ENCODE measurements around the gene CNGA2. TPM values are rescaled to one million over a fixed set of nuclear protein-coding genes. Genes with fewer than 3 reads are reported as not detected.

CNGA2 gene
- polyA plus RNA-seq, 3 donors = not detected

- Histone ChIP-seq H3K79me2 (ENCODE audit: insufficient read depth, low read length) (no peaks in the 10 kb centered on the region), H3K27ac (ENCODE audit: low read depth in 1 of 2, low read length in 2 of 2) (no peak overlapping the region), H3K4me1 (ENCODE audit: control insufficient read depth in 1 of 2, insufficient read depth in 2 of 2, low read length in 2 of 2) (no peaks in the 10 kb centered on the region), H3K4me3 (replicated peaks in 1 of 3; ENCODE audit: low read depth in 2 of 3, low read length in 3 of 3) (no peak overlapping the region), H3K9me3 (replicated peaks in 1 of 2; ENCODE audit: control insufficient read depth in 1 of 2, insufficient read depth in 1 of 2, low read length in 2 of 2) (no peaks in the 10 kb centered on the region), H3K4me2 (replicated peaks; ENCODE audit: extremely low read depth, low read length, poor library complexity, severe bottlenecking) (no peak overlapping the region), H3K9ac (ENCODE audit: insufficient read depth, low read length, poor library complexity, severe bottlenecking) (no peak overlapping the region), H3K27me3 (ENCODE audit: control insufficient read depth in 2 of 2, insufficient read depth in 2 of 2, low read length in 2 of 2) (peaks cover 0 to 1% of the 10 kb centered on the region in 2 donors), H3K36me3 (replicated peaks in 1 of 2; ENCODE audit: control insufficient read depth in 1 of 2, insufficient read depth in 2 of 2, low read length in 2 of 2) (no peaks in the 10 kb centered on the region), H4K20me1 (ENCODE audit: insufficient read depth, low read length) (no peaks in the 10 kb centered on the region), H2AFZ (ENCODE audit: insufficient read depth, low read depth, low read length, poor library complexity, severe bottlenecking) (no peak overlapping the region)
- Mint-ChIP-seq H3K4me1 (no peaks in the 10 kb centered on the region), H3K4me3 (no peak overlapping the region), H3K27ac (no peak overlapping the region), H3K36me3 (no peaks in the 10 kb centered on the region), H3K9me3 (peaks cover 0 to 9% (median 0%) of the 10 kb centered on the region in 7 donors), H3K27me3 (ENCODE audit: low read depth in 3 of 3) (peaks cover 2 to 7% (median 3%) of the 10 kb centered on the region in 3 donors)
- no CpG with 5 or more reads among the region's 4 CpGs for WGBS (ENCODE audit: insufficient coverage)
- DNase-seq = no peak
- intact Hi-C loops (cut with micrococcal nuclease) = no loop called here
- no peak for TF ChIP-seq CTCF (IDR thresholded peaks at IDR 0.05)
Observed at GRCh38 chrX:151701071-151701470, 33.5 kb upstream of the CNGA2 start.

- H2AFZ ChIP-seq (ENCODE audit: insufficient read depth, low read depth, low read length, poor library complexity, severe bottlenecking) = no peak overlapping the region
- no peak for TF ChIP-seq CTCF (IDR thresholded peaks at IDR 0.05)
- intact Hi-C loops (cut with micrococcal nuclease) = no loop called here
- no peaks in the 10 kb centered on the region for H3K4me1 ChIP-seq (ENCODE audit: control insufficient read depth in 1 of 2, insufficient read depth in 2 of 2, low read length in 2 of 2)
- no peaks in the 10 kb centered on the region for H3K79me2 ChIP-seq (ENCODE audit: insufficient read depth, low read length)
- H3K27me3 ChIP-seq (ENCODE audit: control insufficient read depth in 2 of 2, insufficient read depth in 2 of 2, low read length in 2 of 2) = no peaks in the 10 kb centered on the region
- H3K36me3 ChIP-seq (replicated peaks in 1 of 2; ENCODE audit: control insufficient read depth in 1 of 2, insufficient read depth in 2 of 2, low read length in 2 of 2) = no peaks in the 10 kb centered on the region
- Mint-ChIP-seq H3K36me3 (no peaks in the 10 kb centered on the region), H3K27me3 (ENCODE audit: low read depth in 3 of 3) (peaks cover 1 to 5% (median 3%) of the 10 kb centered on the region in 3 donors), H3K4me3 (no peak overlapping the region), H3K4me1 (no peaks in the 10 kb centered on the region), H3K27ac (no peak overlapping the region), H3K9me3 (peaks cover 0 to 10% (median 0%) of the 10 kb centered on the region in 7 donors)
- DNase-seq = no peak
- no peak overlapping the region for H3K4me2 ChIP-seq (replicated peaks; ENCODE audit: extremely low read depth, low read length, poor library complexity, severe bottlenecking)
- no peak overlapping the region for H3K27ac ChIP-seq (ENCODE audit: low read depth in 1 of 2, low read length in 2 of 2)
- no peak overlapping the region for H3K4me3 ChIP-seq (replicated peaks in 1 of 3; ENCODE audit: low read depth in 2 of 3, low read length in 3 of 3)
- H3K9me3 ChIP-seq (replicated peaks in 1 of 2; ENCODE audit: control insufficient read depth in 1 of 2, insufficient read depth in 1 of 2, low read length in 2 of 2) = no peaks in the 10 kb centered on the region
- 94% methylated on average over 3 of the region's 7 CpGs for WGBS (ENCODE audit: insufficient coverage)
- H3K9ac ChIP-seq (ENCODE audit: insufficient read depth, low read length, poor library complexity, severe bottlenecking) = no peak overlapping the region
- H4K20me1 ChIP-seq (ENCODE audit: insufficient read depth, low read length) = no peaks in the 10 kb centered on the region
Observed at GRCh38 chrX:151701531-151701930, 33.0 kb upstream of the CNGA2 start.

All from CD14-positive monocyte (primary cell).